ENCODE data around the gene GLRX5.
A peak's percentile ranks its signal among the peaks of the same experiment; 100 is the strongest.

The GLRX5 gene

GRCh38 chr14:95500772-95501401 is 34.0 kb upstream of the GLRX5 start:
- peak; percentile 64 for DNase-seq (ENCODE audit: extremely low read depth, low read depth)
- peak; percentile 6 for TF ChIP-seq CTCF (IDR thresholded peaks at IDR 0.05; ENCODE audit: low read depth, low read length)

DNA sequence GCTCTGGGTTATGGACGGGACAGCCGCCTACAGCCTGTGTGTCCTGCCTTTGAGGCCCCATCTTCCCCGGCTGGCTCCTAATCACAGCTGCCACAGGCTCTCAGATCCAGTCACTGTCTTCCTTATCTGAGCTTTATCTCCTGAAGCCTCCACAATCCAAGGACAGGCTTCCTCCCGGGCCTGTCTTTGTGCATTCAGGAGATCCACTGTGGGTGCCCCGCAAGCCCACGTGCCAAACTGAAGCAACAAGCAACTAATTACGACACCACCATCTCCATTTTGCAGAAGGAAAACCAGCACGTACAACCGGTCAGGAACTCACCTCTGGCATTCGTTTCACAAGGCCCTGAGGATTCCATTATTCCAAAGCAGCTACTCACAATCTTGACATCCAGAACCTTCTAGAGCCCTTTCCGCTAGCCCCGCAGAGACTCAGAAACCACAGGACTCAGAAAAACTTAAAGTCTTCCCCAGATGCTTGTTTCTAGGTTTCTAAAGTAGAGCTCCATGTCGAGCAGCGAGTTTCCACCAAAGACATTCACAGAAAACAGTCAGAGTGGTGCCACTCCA is 32.4 kb upstream of the GLRX5 start:
- no peak for TF ChIP-seq CTCF (IDR thresholded peaks at IDR 0.05; ENCODE audit: low read depth, low read length)
- DNase-seq (ENCODE audit: extremely low read depth, low read depth) = no peak

DNA sequence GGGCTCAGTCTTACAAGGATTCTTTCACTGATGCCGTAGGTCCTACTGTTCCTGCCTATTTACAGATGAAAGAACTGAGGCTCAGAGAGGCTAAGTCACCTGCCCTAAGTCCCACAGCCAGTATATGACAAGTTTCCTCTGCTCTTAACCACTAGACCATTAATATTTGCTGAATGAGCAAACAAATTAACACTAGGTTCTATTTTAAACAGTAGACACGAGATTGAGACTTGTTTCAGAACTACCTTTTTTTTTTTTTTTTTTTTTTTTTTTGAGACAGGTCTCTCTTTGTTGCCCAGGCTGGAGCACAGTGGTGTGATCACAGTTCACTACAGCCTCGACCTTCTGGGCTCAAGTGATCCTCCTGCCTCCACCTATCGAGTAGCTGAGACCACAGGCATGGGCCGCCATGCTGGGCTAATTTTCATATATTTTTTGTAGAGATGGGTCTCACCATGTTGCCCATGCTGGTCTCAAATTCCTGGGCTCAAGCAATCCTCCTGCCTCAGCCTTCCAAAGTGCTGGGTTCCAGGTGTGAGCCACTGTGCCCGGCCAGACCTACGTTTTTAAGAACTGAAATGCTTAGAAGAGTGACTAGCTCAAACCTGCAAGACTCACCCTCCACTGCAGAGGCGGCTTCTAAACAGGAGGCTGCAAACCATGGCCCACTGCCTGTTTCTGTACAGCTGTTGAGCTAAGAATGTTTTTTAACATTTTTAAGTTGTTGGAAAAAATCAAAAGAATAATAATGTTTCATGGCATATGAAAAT is 31.3 kb upstream of the GLRX5 start:
- no peak for DNase-seq (ENCODE audit: extremely low read depth, low read depth)
- no peak for TF ChIP-seq CTCF (IDR thresholded peaks at IDR 0.05; ENCODE audit: low read depth, low read length)

DNA sequence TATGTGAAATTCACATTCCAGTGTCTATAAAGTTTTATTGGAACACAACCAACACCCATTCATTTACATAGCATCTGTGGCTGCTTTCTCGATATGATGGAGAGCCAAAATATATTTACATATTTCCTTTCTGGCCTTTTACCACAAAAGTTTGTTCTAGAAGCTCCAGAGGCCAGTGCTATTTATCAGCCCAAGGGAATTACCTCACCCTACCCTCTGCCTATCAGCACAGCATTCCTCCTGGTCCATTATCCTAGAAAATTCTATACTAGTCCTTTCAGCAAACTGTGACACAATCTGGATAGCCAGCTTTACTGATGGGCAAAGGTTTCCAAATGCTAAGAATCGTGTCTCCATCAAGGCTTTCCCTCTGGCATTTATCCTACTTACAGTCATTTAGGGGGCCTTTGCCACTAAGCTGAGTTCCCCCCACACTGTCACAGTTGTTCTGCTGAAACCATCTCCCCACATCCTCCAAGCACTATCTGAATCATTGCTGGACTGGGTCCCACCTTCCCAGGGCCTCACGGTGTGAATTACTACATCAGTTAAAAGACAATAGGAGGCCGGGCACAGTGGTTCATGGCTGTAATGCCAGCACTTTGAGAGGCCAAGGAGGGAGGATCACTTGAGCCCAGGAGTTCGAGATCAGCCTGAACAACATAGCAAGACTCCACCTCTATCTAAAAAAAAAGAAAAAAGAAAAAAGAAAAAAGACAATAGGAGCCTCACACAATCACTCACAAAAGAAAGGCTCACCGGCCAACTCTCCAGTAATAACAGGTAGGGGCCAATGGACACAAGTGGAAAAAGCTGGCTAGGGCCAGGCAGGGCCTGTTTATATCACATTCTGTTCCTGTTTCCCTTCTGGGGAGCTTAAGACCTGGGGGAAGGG is 30.5 kb upstream of the GLRX5 start:
- no peak for DNase-seq (ENCODE audit: extremely low read depth, low read depth)
- no peak for TF ChIP-seq CTCF (IDR thresholded peaks at IDR 0.05; ENCODE audit: low read depth, low read length)

DNA sequence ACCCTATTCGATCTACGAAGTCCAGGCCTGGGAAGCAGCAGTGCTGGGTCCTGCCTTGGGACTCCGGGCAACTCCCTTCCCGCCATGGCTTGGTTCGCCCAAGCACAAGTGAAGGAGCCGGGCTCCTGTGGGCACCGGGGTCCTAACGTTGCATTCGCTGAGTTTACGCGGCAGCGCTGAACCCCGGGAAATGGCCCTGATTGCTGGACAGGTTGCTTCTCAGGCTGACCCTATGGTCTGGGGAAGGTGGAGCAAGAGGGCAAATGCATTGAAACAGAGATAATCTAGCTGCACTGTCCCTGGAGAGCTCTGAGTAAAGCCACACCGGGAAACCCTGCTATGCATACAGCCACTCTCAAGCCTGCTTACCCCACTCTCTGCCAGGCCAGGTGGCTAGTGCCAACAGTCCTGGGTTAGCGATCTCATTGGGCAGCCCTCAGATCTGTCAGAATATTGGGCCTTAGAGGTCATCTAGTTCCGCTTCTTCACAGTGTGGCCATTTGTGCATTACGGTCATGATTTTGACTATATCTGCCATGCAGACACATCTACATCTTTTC is 29.7 kb upstream of the GLRX5 start:
- DNase-seq (ENCODE audit: extremely low read depth, low read depth) = no peak
- no peak for TF ChIP-seq CTCF (IDR thresholded peaks at IDR 0.05; ENCODE audit: low read depth, low read length)

GRCh38 chr14:95507174-95507573 is 27.7 kb upstream of the GLRX5 start:
- peak; percentile 82 for DNase-seq (ENCODE audit: extremely low read depth, low read depth)
- no peak for TF ChIP-seq CTCF (IDR thresholded peaks at IDR 0.05; ENCODE audit: low read depth, low read length)
